AG04449 (cell line): ENCODE data around the gene KNG1.

Experiments used
- CTCF ChIA-PET: fragments of 350-600 bp; formaldehyde crosslinking; extraction: SDS; loops from one replicate; lab custom pipeline; 2021; ENCODE audit warnings: antibody characterized with exemption; lab: Yijun Ruan, JAX
- POLR2A ChIA-PET: fragments of 400-600, 350-600 bp; formaldehyde crosslinking; extraction: SDS; loops from one replicate; lab custom pipeline; 2020; ENCODE audit warnings: antibody characterized with exemption, inconsistent platforms; lab: Yijun Ruan, JAX
- DNase-seq: peaks from one replicate; pipeline ENCODE4 v3.0.0-alpha.2; 2010; ENCODE audit warnings: low read depth, low spot score
- H3K4me3 ChIP-seq: 2 replicates; pipeline ENCODE4 v1.5.1; 2011; ENCODE audit warnings: low read depth, mild to moderate bottlenecking, control low read depth, low read length
- TF ChIP-seq, protein P1 (sequence below): IDR thresholded peaks from one replicate; pipeline ENCODE4 v1.5.1; 2011; ENCODE audit warnings: mild to moderate bottlenecking, moderate library complexity, low read length, control low read depth, inconsistent platforms; ENCODE audit not compliant: insufficient read depth; ENCODE audit errors: missing control alignments

Gene KNG1

DNA sequence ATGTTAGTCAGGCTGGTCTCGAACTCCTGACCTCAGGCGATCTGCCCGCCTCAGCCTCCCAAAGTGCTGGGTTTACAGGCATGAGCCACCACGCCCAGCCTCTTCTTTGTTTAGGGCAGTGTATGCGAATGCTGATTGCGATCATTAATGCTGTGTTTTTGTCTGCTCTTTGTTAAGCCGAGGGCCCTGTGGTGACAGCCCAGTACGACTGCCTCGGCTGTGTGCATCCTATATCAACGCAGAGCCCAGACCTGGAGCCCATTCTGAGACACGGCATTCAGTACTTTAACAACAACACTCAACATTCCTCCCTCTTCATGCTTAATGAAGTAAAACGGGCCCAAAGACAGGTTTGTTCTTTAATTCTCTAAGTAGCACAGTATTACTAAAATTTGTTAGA lies 7.8 kb downstream of the KNG1 start:
- H3K4me3 ChIP-seq: no peak overlapping the region
- no peak for DNase-seq
- CTCF ChIA-PET: no interaction called here
- TF ChIP-seq, protein P1, sequence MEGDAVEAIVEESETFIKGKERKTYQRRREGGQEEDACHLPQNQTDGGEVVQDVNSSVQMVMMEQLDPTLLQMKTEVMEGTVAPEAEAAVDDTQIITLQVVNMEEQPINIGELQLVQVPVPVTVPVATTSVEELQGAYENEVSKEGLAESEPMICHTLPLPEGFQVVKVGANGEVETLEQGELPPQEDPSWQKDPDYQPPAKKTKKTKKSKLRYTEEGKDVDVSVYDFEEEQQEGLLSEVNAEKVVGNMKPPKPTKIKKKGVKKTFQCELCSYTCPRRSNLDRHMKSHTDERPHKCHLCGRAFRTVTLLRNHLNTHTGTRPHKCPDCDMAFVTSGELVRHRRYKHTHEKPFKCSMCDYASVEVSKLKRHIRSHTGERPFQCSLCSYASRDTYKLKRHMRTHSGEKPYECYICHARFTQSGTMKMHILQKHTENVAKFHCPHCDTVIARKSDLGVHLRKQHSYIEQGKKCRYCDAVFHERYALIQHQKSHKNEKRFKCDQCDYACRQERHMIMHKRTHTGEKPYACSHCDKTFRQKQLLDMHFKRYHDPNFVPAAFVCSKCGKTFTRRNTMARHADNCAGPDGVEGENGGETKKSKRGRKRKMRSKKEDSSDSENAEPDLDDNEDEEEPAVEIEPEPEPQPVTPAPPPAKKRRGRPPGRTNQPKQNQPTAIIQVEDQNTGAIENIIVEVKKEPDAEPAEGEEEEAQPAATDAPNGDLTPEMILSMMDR: no peak
- POLR2A ChIA-PET: no interaction called here

DNA sequence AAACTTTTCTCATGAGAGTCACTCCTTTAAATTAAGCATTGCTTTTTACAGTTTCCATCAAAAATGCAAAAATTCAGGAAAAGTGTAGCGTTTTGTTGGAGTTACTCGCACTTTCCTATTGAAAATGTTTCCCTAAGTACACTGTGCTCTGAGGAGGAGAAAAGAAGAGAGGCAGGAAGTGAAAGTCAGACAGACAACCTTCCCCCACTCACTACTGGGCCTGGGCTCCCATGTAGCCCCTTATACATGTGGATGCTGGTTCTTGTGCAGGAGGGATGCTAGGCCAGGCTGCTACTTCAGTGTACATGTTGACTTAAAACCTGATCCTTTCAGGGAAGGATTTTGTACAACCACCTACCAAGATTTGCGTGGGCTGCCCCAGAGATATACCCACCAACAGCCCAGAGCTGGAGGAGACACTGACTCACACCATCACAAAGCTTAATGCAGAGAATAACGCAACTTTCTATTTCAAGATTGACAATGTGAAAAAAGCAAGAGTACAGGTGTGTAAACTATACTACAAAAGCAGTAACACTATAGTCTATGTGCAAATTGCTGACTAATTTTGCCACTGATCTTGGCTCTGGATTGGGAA lies 15.1 kb downstream of the KNG1 start:
- DNase-seq: no peak
- H3K4me3 ChIP-seq: no peak overlapping the region
- ChIA-PET POLR2A (no interaction called here), CTCF (no interaction called here)
- TF ChIP-seq, protein P1: no peak

DNA sequence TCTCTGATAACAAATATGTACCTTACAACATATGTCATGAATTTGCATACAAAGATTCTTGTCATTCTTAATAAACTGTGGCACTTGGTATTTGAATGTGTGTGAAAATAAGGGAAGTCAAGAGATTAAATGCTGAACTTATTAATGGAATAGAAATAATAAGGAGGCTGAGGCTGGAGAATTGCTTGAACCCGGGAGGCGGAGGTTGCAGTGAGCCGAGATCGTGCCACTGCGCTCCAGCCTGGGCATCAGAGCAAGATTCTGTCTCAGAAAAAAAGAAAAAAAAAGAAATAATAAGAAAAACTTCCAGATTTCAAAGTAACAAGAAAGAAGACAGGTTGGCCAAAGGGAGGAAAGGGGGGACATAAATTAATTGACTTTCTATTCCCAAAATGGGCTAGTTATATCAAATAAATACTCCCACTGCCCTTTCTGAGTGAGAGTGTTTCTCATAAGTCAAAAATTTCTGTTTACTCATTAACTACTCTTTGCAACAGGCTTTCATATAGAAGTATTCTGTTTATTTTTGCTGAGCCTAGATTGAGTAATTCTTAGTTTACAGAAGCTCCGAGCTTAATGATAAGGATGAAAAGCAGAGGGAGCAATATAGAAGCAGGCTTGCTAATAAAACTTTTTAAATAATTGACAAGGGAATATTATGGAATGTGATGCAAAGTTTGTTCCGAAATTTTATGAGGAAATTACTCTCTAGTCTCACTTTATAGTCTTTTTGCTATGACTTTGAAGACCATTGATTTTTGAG lies 25.6 kb downstream of the KNG1 start:
- CTCF ChIA-PET: no interaction called here
- TF ChIP-seq, protein P1: no peak
- POLR2A ChIA-PET: no interaction called here
- no peak for DNase-seq
- no peak overlapping the region for H3K4me3 ChIP-seq

DNA sequence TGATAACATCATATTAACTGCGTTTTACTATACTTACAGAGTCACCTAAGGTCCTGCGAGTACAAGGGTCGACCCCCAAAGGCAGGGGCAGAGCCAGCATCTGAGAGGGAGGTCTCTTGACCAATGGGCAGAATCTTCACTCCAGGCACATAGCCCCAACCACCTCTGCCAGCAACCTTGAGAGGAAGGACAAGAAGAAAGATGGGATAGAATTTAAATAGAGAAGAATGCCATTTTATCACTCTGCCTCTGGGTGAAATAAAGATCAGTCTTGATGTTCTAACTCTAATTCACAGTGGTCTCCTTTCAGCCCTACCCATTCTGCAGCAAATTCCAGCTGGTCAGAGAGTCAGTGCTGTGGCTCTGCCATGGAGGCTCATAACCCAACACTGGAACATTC lies 26.5 kb downstream of the KNG1 start:
- ChIA-PET POLR2A (no interaction called here), CTCF (no interaction called here)
- DNase-seq: no peak
- TF ChIP-seq, protein P1: no peak
- H3K4me3 ChIP-seq: no peak overlapping the region

DNA sequence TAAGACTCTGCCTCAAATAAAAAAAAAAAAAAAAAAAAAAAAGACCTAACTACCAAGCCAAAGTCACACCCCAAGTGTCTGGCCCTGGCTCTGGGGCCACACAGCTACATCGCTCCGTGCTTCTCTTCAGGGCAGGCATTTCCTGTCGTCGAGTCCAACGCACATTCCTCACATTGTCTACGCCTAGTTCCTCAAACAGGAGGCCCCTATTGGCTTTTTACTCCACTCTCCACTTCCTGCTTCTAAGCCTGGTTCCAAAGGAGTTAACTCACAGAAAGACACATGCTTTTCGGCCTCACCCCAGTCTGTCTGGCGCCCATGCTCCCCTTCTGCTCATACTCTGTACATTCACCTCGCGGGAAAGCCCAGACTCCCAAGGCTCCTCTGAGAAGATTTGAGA lies 28.8 kb downstream of the KNG1 start:
- ChIA-PET CTCF (interaction anchor here (1.1 to 1.4 kb wide), 2 partner anchors 130 to 131 kb away, joined by 3 to 5 read pairs; no protein-coding TSS in a partner anchor), POLR2A (interaction anchor here (1.0 to 1.3 kb wide), 2 partner anchors 37 to 38 kb away, joined by 4 to 6 read pairs; partner anchors contain the start of gene EIF4A2)
- TF ChIP-seq, protein P1: no peak
- H3K4me3 ChIP-seq: no peak overlapping the region
- DNase-seq: peak; percentile 57

DNA sequence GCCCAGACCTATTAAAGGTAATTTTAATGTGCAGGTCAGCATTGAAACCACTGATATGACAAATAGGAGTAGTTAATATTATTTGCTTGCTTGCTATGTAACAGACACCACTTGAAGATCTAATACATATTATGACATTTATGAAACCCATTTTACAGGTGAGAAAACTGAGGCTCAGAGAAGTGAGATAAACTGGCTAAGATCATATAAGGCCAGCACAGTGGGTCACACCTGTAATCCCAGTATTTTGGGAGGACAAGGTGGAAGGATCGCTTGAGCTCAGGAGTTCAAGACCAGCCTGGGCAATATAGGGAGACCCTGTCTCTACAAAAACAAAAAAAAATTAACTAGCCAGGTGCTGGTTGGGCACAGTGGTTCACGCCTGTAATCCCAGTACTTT lies 33.2 kb downstream of the KNG1 start:
- POLR2A ChIA-PET: no interaction called here
- H3K4me3 ChIP-seq: no peak overlapping the region
- CTCF ChIA-PET: no interaction called here
- no peak for DNase-seq
- TF ChIP-seq, protein P1: no peak
